ENCODE results near the gene ITSN1. TPM values are rescaled to one million over a fixed set of nuclear protein-coding genes. Genes with fewer than 3 reads are reported as not detected.

The ITSN1 gene
- total RNA-seq, 1 experiment from 2014 or later, result 30.6 TPM

DNA sequence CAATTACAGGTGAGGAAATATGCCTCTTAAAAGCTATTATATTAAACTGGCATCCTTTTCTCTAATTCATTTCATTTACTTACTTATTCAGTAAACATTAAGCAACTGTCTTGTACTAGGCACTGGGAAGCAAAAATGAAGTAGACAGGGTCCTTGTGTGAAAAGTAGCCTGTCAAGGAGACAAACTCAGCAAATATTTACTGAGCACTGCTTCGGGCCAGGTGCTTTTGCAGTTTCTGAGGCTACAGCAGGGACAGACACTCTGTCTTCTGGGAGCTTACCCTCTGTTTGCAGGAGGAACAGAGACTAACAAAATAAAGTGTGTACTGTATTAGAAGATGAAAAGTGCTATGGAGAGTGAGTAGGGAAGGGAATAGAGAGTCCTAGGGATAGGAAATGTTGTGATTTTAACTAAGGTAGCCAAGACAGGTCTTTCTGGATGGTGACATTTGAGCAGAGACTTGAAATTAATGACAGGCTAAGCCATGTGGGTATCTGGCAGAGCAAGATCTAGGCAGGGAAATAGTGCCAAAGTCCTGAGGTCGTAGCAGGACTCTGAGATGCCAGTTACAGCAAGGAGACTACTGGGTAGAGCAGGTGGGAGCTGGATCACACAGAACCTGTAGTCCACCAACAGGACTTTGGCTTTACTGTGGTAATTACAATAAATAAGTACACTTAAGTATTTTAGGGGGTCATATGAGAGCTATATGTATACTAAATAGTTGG lies 133.0 kb downstream of the ITSN1 start:
- H3K36me3 Mint-ChIP-seq (ENCODE audit: insufficient read depth, unreplicated experiment), result peaks cover 13% of the 10 kb centered on the region
- peaks cover 5% of the 10 kb centered on the region for H3K9me3 Mint-ChIP-seq (ENCODE audit: low read depth, unreplicated experiment)
- TF ChIP-seq, protein P1, sequence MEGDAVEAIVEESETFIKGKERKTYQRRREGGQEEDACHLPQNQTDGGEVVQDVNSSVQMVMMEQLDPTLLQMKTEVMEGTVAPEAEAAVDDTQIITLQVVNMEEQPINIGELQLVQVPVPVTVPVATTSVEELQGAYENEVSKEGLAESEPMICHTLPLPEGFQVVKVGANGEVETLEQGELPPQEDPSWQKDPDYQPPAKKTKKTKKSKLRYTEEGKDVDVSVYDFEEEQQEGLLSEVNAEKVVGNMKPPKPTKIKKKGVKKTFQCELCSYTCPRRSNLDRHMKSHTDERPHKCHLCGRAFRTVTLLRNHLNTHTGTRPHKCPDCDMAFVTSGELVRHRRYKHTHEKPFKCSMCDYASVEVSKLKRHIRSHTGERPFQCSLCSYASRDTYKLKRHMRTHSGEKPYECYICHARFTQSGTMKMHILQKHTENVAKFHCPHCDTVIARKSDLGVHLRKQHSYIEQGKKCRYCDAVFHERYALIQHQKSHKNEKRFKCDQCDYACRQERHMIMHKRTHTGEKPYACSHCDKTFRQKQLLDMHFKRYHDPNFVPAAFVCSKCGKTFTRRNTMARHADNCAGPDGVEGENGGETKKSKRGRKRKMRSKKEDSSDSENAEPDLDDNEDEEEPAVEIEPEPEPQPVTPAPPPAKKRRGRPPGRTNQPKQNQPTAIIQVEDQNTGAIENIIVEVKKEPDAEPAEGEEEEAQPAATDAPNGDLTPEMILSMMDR (IDR thresholded peaks at IDR 0.05; ENCODE audit: unreplicated experiment), result no peak
- CTCF ChIA-PET, result no interaction called here
- no peak overlapping the region for H3K27ac Mint-ChIP-seq (ENCODE audit: unreplicated experiment)
- peaks cover 9% of the 10 kb centered on the region for H3K4me1 Mint-ChIP-seq (ENCODE audit: low read depth, unreplicated experiment)
- H3K4me3 Mint-ChIP-seq (ENCODE audit: low read depth, unreplicated experiment), result no peak overlapping the region
- no TSS peak for BruUV-seq (replicated peaks)
- DNase-seq, result no peak
- intact Hi-C loops (cut with micrococcal nuclease; ENCODE audit: unreplicated experiment), result no loop called here
- H3K27me3 Mint-ChIP-seq (ENCODE audit: unreplicated experiment), result no peaks in the 10 kb centered on the region

DNA sequence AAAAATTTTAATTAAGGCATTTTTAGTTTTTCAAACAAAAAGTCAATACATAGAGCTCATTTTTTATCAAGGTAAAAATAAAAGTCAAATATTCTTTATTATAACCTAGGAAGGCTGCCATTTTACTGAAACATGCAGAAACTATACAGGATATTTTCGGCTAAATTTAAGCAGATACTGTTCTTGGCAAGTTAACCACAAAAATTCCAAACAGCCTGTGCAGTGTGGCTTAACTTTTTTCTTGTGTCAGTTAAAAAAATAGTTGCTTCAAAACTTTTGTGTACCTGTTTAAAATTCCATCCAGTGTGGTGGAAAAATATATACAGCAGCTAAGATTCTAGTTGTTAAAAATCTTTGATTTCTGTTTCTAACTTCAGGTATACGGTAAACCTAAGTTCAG lies 138.3 kb downstream of the ITSN1 start:
- H3K27ac Mint-ChIP-seq (ENCODE audit: unreplicated experiment), result no peak overlapping the region
- peaks cover 3% of the 10 kb centered on the region for H3K9me3 Mint-ChIP-seq (ENCODE audit: low read depth, unreplicated experiment)
- H3K36me3 Mint-ChIP-seq (ENCODE audit: insufficient read depth, unreplicated experiment), result peaks cover 4% of the 10 kb centered on the region
- TF ChIP-seq, protein P1 (IDR thresholded peaks at IDR 0.05; ENCODE audit: unreplicated experiment), result no peak
- H3K4me3 Mint-ChIP-seq (ENCODE audit: low read depth, unreplicated experiment), result no peak overlapping the region
- BruUV-seq (replicated peaks), result no TSS peak
- DNase-seq, result no peak
- CTCF ChIA-PET, result no interaction called here
- H3K4me1 Mint-ChIP-seq (ENCODE audit: low read depth, unreplicated experiment), result peaks cover 9% of the 10 kb centered on the region
- intact Hi-C loops (cut with micrococcal nuclease; ENCODE audit: unreplicated experiment), result loop anchor here (10.0 kb wide), 1 partner anchor 136 kb away; the partner anchor contains the start of genes CRYZL1 and ITSN1
- no peaks in the 10 kb centered on the region for H3K27me3 Mint-ChIP-seq (ENCODE audit: unreplicated experiment)

DNA sequence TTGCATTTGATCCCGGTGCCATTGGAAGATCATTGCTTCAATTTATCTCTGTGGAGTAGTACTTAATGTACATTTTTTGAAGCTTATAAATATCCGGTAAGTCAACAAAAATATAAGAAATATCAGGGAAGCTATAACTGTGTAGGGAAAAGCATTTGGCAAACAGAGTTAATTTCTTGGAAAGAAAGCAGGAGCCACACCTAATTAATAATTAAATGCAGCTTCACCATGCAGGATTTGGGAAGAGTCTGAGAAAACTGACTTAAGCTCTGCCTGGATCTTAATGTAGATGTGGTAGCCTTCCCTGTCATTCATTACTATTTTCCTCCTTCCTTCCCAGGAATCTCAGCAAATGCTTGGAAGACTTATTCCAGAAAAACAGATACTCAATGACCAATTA lies 138.8 kb downstream of the ITSN1 start:
- TF ChIP-seq, protein P1 (IDR thresholded peaks at IDR 0.05; ENCODE audit: unreplicated experiment), result no peak
- intact Hi-C loops (cut with micrococcal nuclease; ENCODE audit: unreplicated experiment), result loop anchor here (10.0 kb wide), 1 partner anchor 136 kb away; the partner anchor contains the start of genes CRYZL1 and ITSN1
- Mint-ChIP-seq H3K27ac (ENCODE audit: unreplicated experiment) (no peak overlapping the region), H3K9me3 (ENCODE audit: low read depth, unreplicated experiment) (peaks cover 3% of the 10 kb centered on the region), H3K4me1 (ENCODE audit: low read depth, unreplicated experiment) (peaks cover 9% of the 10 kb centered on the region), H3K36me3 (ENCODE audit: insufficient read depth, unreplicated experiment) (peaks cover 4% of the 10 kb centered on the region), H3K4me3 (ENCODE audit: low read depth, unreplicated experiment) (no peak overlapping the region), H3K27me3 (ENCODE audit: unreplicated experiment) (no peaks in the 10 kb centered on the region)
- no TSS peak for BruUV-seq (replicated peaks)
- no peak for DNase-seq
- CTCF ChIA-PET, result no interaction called here

DNA sequence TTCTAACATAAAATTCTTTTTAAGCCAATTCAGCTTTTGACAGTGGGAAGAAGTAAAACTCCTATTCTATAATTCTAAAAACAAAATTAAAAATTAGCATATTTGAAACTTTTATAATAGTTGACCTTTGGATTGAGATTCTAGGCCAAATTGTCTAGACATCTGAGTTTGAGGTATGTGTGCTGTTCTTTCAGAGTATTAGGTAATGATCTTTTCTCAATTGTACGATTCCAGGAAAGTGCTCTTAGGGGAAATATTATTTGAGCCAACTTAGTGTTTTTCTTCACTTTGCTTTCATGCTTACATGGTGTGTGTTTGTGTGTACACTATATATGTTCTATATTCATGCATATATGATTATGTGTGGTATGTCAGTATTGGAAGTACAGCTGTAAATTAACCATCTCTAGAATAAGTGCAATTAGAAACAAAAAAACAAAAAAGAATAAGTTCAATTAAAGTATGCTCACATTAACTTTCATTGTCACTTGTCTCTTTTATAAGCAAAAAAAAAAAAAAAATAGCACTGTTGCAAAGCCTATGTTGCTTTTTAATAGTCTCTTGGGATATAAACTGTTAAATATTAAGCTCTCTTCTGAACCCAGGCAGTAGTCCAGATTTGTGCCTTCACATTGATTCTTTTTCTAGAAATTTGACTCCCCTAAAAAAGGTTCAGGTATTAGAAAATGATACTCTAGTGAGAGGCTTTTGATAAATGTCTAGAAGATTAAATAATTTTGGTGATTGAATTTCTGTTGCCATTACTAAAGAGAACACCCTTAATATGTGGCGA lies 141.1 kb downstream of the ITSN1 start:
- no peak overlapping the region for H3K27ac Mint-ChIP-seq (ENCODE audit: unreplicated experiment)
- CTCF ChIA-PET, result no interaction called here
- H3K4me3 Mint-ChIP-seq (ENCODE audit: low read depth, unreplicated experiment), result no peak overlapping the region

More for the DNA sequence above, 141.1 kb downstream of the ITSN1 start:
- Mint-ChIP-seq H3K27me3 (ENCODE audit: unreplicated experiment) (no peaks in the 10 kb centered on the region), H3K36me3 (ENCODE audit: insufficient read depth, unreplicated experiment) (peaks cover 4% of the 10 kb centered on the region), H3K4me1 (ENCODE audit: low read depth, unreplicated experiment) (peaks cover 9% of the 10 kb centered on the region), H3K9me3 (ENCODE audit: low read depth, unreplicated experiment) (peaks cover 3% of the 10 kb centered on the region)
- no TSS peak for BruUV-seq (replicated peaks)
- DNase-seq, result no peak
- intact Hi-C loops (cut with micrococcal nuclease; ENCODE audit: unreplicated experiment), result loop anchor here (10.0 kb wide), 1 partner anchor 139 kb away; the partner anchor contains the start of genes CRYZL1 and ITSN1
- TF ChIP-seq, protein P1 (IDR thresholded peaks at IDR 0.05; ENCODE audit: unreplicated experiment), result no peak
